H9 (cell line): Measurements from ENCODE around the gene SF3A2. TPM values are rescaled to one million over a fixed set of nuclear protein-coding genes. Genes with fewer than 3 reads are reported as not detected.

ENCODE experiments used
- DNase-seq: peaks from one replicate; pipeline ENCODE4 v3.0.0-alpha.2; 2017
- H2AFZ ChIP-seq: one replicate; pipeline ENCODE4 v1.6.1; 2013; ENCODE audit warnings: mild to moderate bottlenecking, low read length, control low read depth, moderate library complexity
- H2AK5ac ChIP-seq: 2 replicates; pipeline ENCODE4 v1.6.1; 2013; ENCODE audit warnings: low read length, control low read depth, mixed read lengths; ENCODE audit not compliant: insufficient read length
- H2BK120ac ChIP-seq: one replicate; pipeline ENCODE4 v1.6.1; 2013; ENCODE audit warnings: low read depth, mild to moderate bottlenecking, low read length, control low read depth, inconsistent platforms; ENCODE audit not compliant: poor library complexity, severe bottlenecking
- H2BK12ac ChIP-seq: 2 replicates; pipeline ENCODE4 v1.6.1; 2013; ENCODE audit warnings: low read length, control low read depth, mixed read lengths, low read depth; ENCODE audit not compliant: insufficient read length
- H2BK15ac ChIP-seq: 2 replicates; pipeline ENCODE4 v1.6.1; 2013; ENCODE audit warnings: low read depth, low read length, control low read depth
- H2BK20ac ChIP-seq: one replicate; pipeline ENCODE4 v1.6.1; 2013; ENCODE audit warnings: low read depth, mild to moderate bottlenecking, low read length, control low read depth, inconsistent platforms; ENCODE audit not compliant: poor library complexity, severe bottlenecking
- H2BK5ac ChIP-seq: 2 replicates; pipeline ENCODE4 v1.6.1; 2013; ENCODE audit warnings: low read length, control low read depth, mixed read lengths; ENCODE audit not compliant: insufficient read length
- H3K14ac ChIP-seq: 2 replicates; pipeline ENCODE4 v1.6.1; 2013; ENCODE audit warnings: low read length, control low read depth; ENCODE audit not compliant: insufficient read depth
- H3K18ac ChIP-seq: 2 replicates; pipeline ENCODE4 v1.6.1; 2013; ENCODE audit warnings: low read depth, mild to moderate bottlenecking, mixed read lengths, low read length, control low read depth; ENCODE audit not compliant: insufficient read length
- H3K23ac ChIP-seq: 2 replicates; pipeline ENCODE4 v1.6.1; 2013; ENCODE audit warnings: low read length, control low read depth, mixed read lengths, low read depth; ENCODE audit not compliant: insufficient read length
- H3K23me2 ChIP-seq: 2 replicates; pipeline ENCODE4 v1.6.1; 2013; ENCODE audit warnings: low read depth, mild to moderate bottlenecking, mixed read lengths, low read length, control low read depth; ENCODE audit not compliant: insufficient read length, poor library complexity, severe bottlenecking
- H3K27ac ChIP-seq: 2 replicates; pipeline ENCODE4 v1.5.1; 2013; ENCODE audit warnings: low read length, control low read depth, mixed read lengths, low read depth; ENCODE audit not compliant: insufficient read length
- H3K27me3 ChIP-seq: 2 replicates; pipeline ENCODE4 v1.6.1; 2013; ENCODE audit warnings: low read length, control low read depth, inconsistent platforms; ENCODE audit not compliant: insufficient read depth
- H3K4ac ChIP-seq: 2 replicates; pipeline ENCODE4 v1.6.1; 2013; ENCODE audit warnings: low read depth, mild to moderate bottlenecking, control low read depth, inconsistent platforms, low read length, moderate library complexity
- H3K4me1 ChIP-seq: 2 replicates; pipeline ENCODE4 v1.6.1; 2013; ENCODE audit warnings: low read length, control low read depth, inconsistent platforms; ENCODE audit not compliant: insufficient read depth
- H3K4me2 ChIP-seq: 2 replicates; pipeline ENCODE4 v1.6.1; 2013; ENCODE audit warnings: low read length, control low read depth, mixed read lengths; ENCODE audit not compliant: insufficient read length, insufficient read depth
- H3K56ac ChIP-seq: 2 replicates; pipeline ENCODE4 v1.6.1; 2013; ENCODE audit warnings: low read depth, mild to moderate bottlenecking, mixed read lengths, low read length, control low read depth; ENCODE audit not compliant: insufficient read length
- H3K79me1 ChIP-seq: 2 replicates; pipeline ENCODE4 v1.6.1; 2013; ENCODE audit warnings: low read depth, mild to moderate bottlenecking, moderate library complexity, low read length, control low read depth, inconsistent platforms; ENCODE audit not compliant: insufficient read depth, poor library complexity, severe bottlenecking
- H3K79me2 ChIP-seq: 2 replicates; pipeline ENCODE4 v1.6.1; 2013; ENCODE audit warnings: low read length, control low read depth, inconsistent platforms; ENCODE audit not compliant: insufficient read depth
- H3K9ac ChIP-seq: 2 replicates; pipeline ENCODE4 v1.6.1; 2013; ENCODE audit warnings: low read length, control low read depth, mixed read lengths; ENCODE audit not compliant: insufficient read length; ENCODE audit errors: extremely low read depth
- H3K9me3 ChIP-seq: one replicate; pipeline ENCODE4 v1.6.1; 2013; ENCODE audit warnings: low read depth, low read length, inconsistent platforms; ENCODE audit not compliant: control insufficient read depth
- H3T11ph ChIP-seq: one replicate; pipeline ENCODE4 v1.6.1; 2013; ENCODE audit warnings: mild to moderate bottlenecking, low read length, control low read depth, inconsistent platforms
- H4K20me1 ChIP-seq: one replicate; pipeline ENCODE4 v1.6.1; 2013; ENCODE audit not compliant: control insufficient read depth, insufficient read length, insufficient read depth
- H4K5ac ChIP-seq: 2 replicates; pipeline ENCODE4 v1.6.1; 2013; ENCODE audit warnings: low read depth, mild to moderate bottlenecking, mixed read lengths, low read length, control low read depth; ENCODE audit not compliant: insufficient read length
- H4K8ac ChIP-seq: replicated peaks from 2 replicates; pipeline ENCODE4 v1.6.1; 2013; ENCODE audit warnings: low read length, control low read depth, mixed read lengths, low read depth; ENCODE audit not compliant: insufficient read length
- H4K91ac ChIP-seq: 2 replicates; pipeline ENCODE4 v1.6.1; 2013; ENCODE audit warnings: low read depth, mild to moderate bottlenecking, moderate library complexity, mixed read lengths, low read length, control low read depth; ENCODE audit not compliant: insufficient read length
- H3K27ac Mint-ChIP-seq, 3 experiments: 2 replicates in 2 of 3; 3 replicates in 1 of 3; pipeline ENCODE4 v1.8.0; 2020 to 2021; ENCODE audit warnings: mixed read lengths in 3 of 3, mild to moderate bottlenecking in 1 of 3, moderate library complexity in 1 of 3
- H3K27me3 Mint-ChIP-seq: 2 replicates; pipeline ENCODE4 v1.8.0; 2021; ENCODE audit warnings: low read depth, mild to moderate bottlenecking, moderate library complexity, mixed read lengths
- H3K36me3 Mint-ChIP-seq, 3 experiments: 2 replicates in 2 of 3; 3 replicates in 1 of 3; pipeline ENCODE4 v1.8.0; 2020 to 2021; ENCODE audit warnings: low read depth in 3 of 3, mixed read lengths in 3 of 3; ENCODE audit not compliant: insufficient read depth in 1 of 3
- H3K4me1 Mint-ChIP-seq, 2 experiments: 2 replicates each; pipeline ENCODE4 v1.8.0; 2020; ENCODE audit warnings: mixed read lengths in 2 of 2
- H3K4me3 Mint-ChIP-seq, 2 experiments: 2 replicates in 1 of 2; 3 replicates in 1 of 2; pipeline ENCODE4 v1.8.0; 2020 to 2021; ENCODE audit warnings: mild to moderate bottlenecking in 2 of 2, mixed read lengths in 2 of 2, moderate library complexity in 1 of 2
- H3K9me3 Mint-ChIP-seq, 2 experiments: 2 replicates in 1 of 2; 3 replicates in 1 of 2; pipeline ENCODE4 v1.8.0; 2020; ENCODE audit warnings: mild to moderate bottlenecking in 2 of 2, mixed read lengths in 2 of 2, moderate library complexity in 1 of 2
- WGBS: extraction: QIAGEN DNeasy Blood & Tissue Kit; methylation state at CpG from one replicate; pipeline ENCODE4 v1.1.7; 2013; ENCODE audit warnings: missing lambda C conversion rate, low lambda C conversion rate, mixed read lengths; ENCODE audit not compliant: insufficient read length; ENCODE audit errors: extremely low coverage; 5-methylcytosine and 5-hydroxymethylcytosine counted together
- total RNA-seq: library from RNA; stranded (reverse); gene quantifications from 2 replicates; pipeline ENCODE4 v1.2.1, GENCODE V29; 2021
- TF ChIP-seq, protein P1 (sequence below): fragments of 200-600 bp; sonication (generic); conservative IDR thresholded peaks from 3 replicates; pipeline ENCODE4 v1.8.0; 2021; ENCODE audit warnings: antibody characterized with exemption, mild to moderate bottlenecking

Gene SF3A2
- total RNA-seq, 1 experiment from 2014 or later = 166 TPM

DNA sequence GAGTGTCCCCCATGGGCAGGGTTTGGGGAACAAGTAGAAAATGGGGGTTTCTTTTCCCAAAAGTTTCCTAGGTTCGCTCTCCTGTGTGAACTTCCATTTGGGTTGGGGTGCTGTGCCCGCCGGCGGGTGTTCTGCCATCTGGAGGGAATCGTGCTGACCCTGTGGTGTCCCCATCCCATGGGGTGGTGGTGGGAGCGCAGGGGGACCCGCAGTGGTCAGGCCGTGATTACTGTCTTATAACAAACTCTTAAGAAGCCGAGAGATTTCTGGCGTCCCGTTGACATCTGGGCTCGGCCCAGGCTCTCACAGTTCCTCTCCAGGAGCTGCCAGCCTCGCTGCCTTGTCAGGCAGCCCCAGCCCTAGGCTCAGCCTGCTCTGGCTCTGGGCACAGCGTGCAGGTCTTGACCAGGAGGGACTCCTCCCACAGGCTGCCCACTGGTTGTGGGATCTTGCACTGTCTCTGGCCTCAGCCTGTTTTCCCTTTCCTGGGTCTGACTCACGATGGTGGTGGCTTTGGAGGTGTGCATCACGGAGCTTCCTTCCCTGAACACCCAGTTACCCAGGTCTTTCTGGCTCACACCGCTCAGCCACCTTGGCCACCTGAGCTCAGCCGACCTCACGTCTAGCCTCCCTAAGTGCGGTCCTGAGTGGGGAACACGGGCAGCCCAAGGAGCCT is 35.0 kb upstream of the SF3A2 start:
- no peak overlapping the region; the same call in 1 of the 2 replicates for H3K4ac ChIP-seq
- peaks cover 19 to 36% (median 35%) of the 10 kb centered on the region in 3 experiments for H3K36me3 Mint-ChIP-seq
- H3K79me1 ChIP-seq = no peaks in the 10 kb centered on the region
- no peak overlapping the region for H2AFZ ChIP-seq
- no peak overlapping the region for H2BK15ac ChIP-seq
- H3K79me2 ChIP-seq = peaks cover 2% of the 10 kb centered on the region; the same call in 1 of the 2 replicates
- H2BK120ac ChIP-seq = no peak overlapping the region
- no peak overlapping the region for H2AK5ac ChIP-seq
- H3K4me1 ChIP-seq = no peaks in the 10 kb centered on the region
- no peaks in the 10 kb centered on the region; the same call in 1 of the 2 replicates for H3K27me3 Mint-ChIP-seq
- TF ChIP-seq, protein P1, sequence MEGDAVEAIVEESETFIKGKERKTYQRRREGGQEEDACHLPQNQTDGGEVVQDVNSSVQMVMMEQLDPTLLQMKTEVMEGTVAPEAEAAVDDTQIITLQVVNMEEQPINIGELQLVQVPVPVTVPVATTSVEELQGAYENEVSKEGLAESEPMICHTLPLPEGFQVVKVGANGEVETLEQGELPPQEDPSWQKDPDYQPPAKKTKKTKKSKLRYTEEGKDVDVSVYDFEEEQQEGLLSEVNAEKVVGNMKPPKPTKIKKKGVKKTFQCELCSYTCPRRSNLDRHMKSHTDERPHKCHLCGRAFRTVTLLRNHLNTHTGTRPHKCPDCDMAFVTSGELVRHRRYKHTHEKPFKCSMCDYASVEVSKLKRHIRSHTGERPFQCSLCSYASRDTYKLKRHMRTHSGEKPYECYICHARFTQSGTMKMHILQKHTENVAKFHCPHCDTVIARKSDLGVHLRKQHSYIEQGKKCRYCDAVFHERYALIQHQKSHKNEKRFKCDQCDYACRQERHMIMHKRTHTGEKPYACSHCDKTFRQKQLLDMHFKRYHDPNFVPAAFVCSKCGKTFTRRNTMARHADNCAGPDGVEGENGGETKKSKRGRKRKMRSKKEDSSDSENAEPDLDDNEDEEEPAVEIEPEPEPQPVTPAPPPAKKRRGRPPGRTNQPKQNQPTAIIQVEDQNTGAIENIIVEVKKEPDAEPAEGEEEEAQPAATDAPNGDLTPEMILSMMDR = no peak
- no peak overlapping the region for H2BK12ac ChIP-seq
- no peak overlapping the region for H3K23ac ChIP-seq
- H2BK20ac ChIP-seq = no peak overlapping the region
- peak overlapping the region; percentile 73 for H4K5ac ChIP-seq
- H3K27ac ChIP-seq = no peak overlapping the region
- H3K4me1 Mint-ChIP-seq = peaks cover 3 to 6% of the 10 kb centered on the region in 2 experiments; a peak in 3 of 4 replicates
- DNase-seq = no peak
- H3K9me3 ChIP-seq = no peaks in the 10 kb centered on the region
- no peak overlapping the region for H3T11ph ChIP-seq
- peak overlapping the region; percentile 81 for H3K18ac ChIP-seq
- H3K56ac ChIP-seq = no peak overlapping the region
- H4K8ac ChIP-seq = no peak overlapping the region
- no peak overlapping the region for H3K4me3 Mint-ChIP-seq
- no CpG with 5 or more reads among the region's 21 CpGs for WGBS
- H3K27ac Mint-ChIP-seq = peak overlapping the region; percentile 83 to 97 (median 89); a peak in 6 of 7 replicates
- no peaks in the 10 kb centered on the region for H3K23me2 ChIP-seq
- no peak overlapping the region for H4K91ac ChIP-seq
- H3K27me3 ChIP-seq = no peaks in the 10 kb centered on the region
- H3K9me3 Mint-ChIP-seq = peaks cover 0 to 8% of the 10 kb centered on the region in 2 experiments; a peak in 1 of 5 replicates
- no peak overlapping the region for H3K4me2 ChIP-seq
- peak overlapping the region; percentile 56 for H2BK5ac ChIP-seq
- no peak overlapping the region for H3K14ac ChIP-seq
- peaks cover 2% of the 10 kb centered on the region for H4K20me1 ChIP-seq
- H3K9ac ChIP-seq = no peak overlapping the region
